Cardiac septum (tissue), 1 donor: ENCODE measurements around the gene BTBD9. TPM values are rescaled to one million over a fixed set of nuclear protein-coding genes. Genes with fewer than 3 reads are reported as not detected.

Experiments used
- DNase-seq: peaks from one replicate; pipeline ENCODE4 v3.0.0-alpha.2; 2020; ENCODE audit warnings: low spot score
- intact Hi-C: fragments of 100-400 bp; cut with DNase I; formaldehyde crosslinking; loops from one replicate; pipeline ENCODE4 v1.14.0; 2022
- total RNA-seq: library from RNA; stranded (reverse); fragmentation: NEBNext Ultra II Directional; extraction: Animal tissue kit (Norgen Biotek cat#: 25700); gene quantifications from one replicate; pipeline ENCODE4 v1.2.1, GENCODE V29; 2021
- donor health status: DM: no; HTN: no; CAD: no.

Gene BTBD9
- total RNA-seq, 1 donor from 2014 or later, result 24.2 TPM

- intact Hi-C loops, result no loop called here
- no peak for DNase-seq
Observed at GRCh38 chr6:38610050-38610625, 29.6 kb downstream of the BTBD9 start.

GRCh38 chr6:38604700-38605099, 35.0 kb downstream of the BTBD9 start:
- intact Hi-C loops, result no loop called here
- no peak for DNase-seq

GRCh38 chr6:38603966-38604365, 35.8 kb downstream of the BTBD9 start:
- intact Hi-C loops, result no loop called here
- no peak for DNase-seq

- no peak for DNase-seq
- intact Hi-C loops, result no loop called here
Observed at GRCh38 chr6:38603496-38603895, 36.2 kb downstream of the BTBD9 start.

GRCh38 chr6:38599966-38600550, 39.7 kb downstream of the BTBD9 start:
- DNase-seq, result no peak
- intact Hi-C loops, result no loop called here

GRCh38 chr6:38599261-38599660, 40.5 kb downstream of the BTBD9 start:
- intact Hi-C loops, result no loop called here
- no peak for DNase-seq

GRCh38 chr6:38593998-38594665, 45.6 kb downstream of the BTBD9 start:
- intact Hi-C loops, result no loop called here
- DNase-seq, result no peak

- intact Hi-C loops, result no loop called here
- no peak for DNase-seq
Observed at GRCh38 chr6:38593409-38593808, 46.3 kb downstream of the BTBD9 start.

GRCh38 chr6:38591439-38591838, 48.3 kb downstream of the BTBD9 start:
- DNase-seq, result no peak
- intact Hi-C loops, result no loop called here

GRCh38 chr6:38589367-38589720, 50.4 kb downstream of the BTBD9 start:
- no peak for DNase-seq
- intact Hi-C loops, result no loop called here

- no peak for DNase-seq
- intact Hi-C loops, result no loop called here
Observed at GRCh38 chr6:38588631-38589366, 50.9 kb downstream of the BTBD9 start.

GRCh38 chr6:38587766-38588362, 51.9 kb downstream of the BTBD9 start:
- intact Hi-C loops, result no loop called here
- DNase-seq, result no peak

GRCh38 chr6:38586992-38587391, 52.7 kb downstream of the BTBD9 start:
- DNase-seq, result no peak
- intact Hi-C loops, result no loop called here

- no peak for DNase-seq
- intact Hi-C loops, result no loop called here
Observed at GRCh38 chr6:38584731-38585130, 55.0 kb downstream of the BTBD9 start.

GRCh38 chr6:38583523-38583922, 56.2 kb downstream of the BTBD9 start:
- no peak for DNase-seq
- intact Hi-C loops, result no loop called here

- intact Hi-C loops, result no loop called here
- DNase-seq, result no peak
Observed at GRCh38 chr6:38580030-38580429, 59.7 kb downstream of the BTBD9 start.

GRCh38 chr6:38579010-38579628, 60.6 kb downstream of the BTBD9 start:
- intact Hi-C loops, result no loop called here
- no peak for DNase-seq

- intact Hi-C loops, result no loop called here
- DNase-seq, result no peak
Observed at GRCh38 chr6:38578075-38578474, 61.7 kb downstream of the BTBD9 start.

GRCh38 chr6:38577492-38577891, 62.2 kb downstream of the BTBD9 start:
- intact Hi-C loops, result no loop called here
- no peak for DNase-seq

- intact Hi-C loops, result no loop called here
Observed at GRCh38 chr6:38573801-38574395, 65.8 kb downstream of the BTBD9 start.

More at GRCh38 chr6:38573801-38574395, 65.8 kb downstream of the BTBD9 start:
- DNase-seq, result no peak
